ENCODE results near the gene PIEZO2. TPM values are rescaled to one million over a fixed set of nuclear protein-coding genes. Genes with fewer than 3 reads are reported as not detected.

The PIEZO2 gene
- total and polyA plus RNA-seq, 2 of the 8 experiments (the other 6 are each of a cell fraction or from before 2014, with no cell fraction given): 4.7 to 16.5 TPM

- H3K27me3 ChIP-seq (replicated peaks in 1 of 4; ENCODE audit: control insufficient read depth in 3 of 4, extremely low read depth in 1 of 4, insufficient read depth in 3 of 4, low read length in 3 of 4): no peaks in the 10 kb centered on the region
- H3K18ac ChIP-seq (ENCODE audit: extremely low read depth, low read length): no peak overlapping the region
- no peak overlapping the region for H2BK15ac ChIP-seq (ENCODE audit: low read length)
- no peak overlapping the region for H2BK120ac ChIP-seq (replicated peaks; ENCODE audit: low read depth, low read length)
- no peaks in the 10 kb centered on the region for H3K23me2 ChIP-seq (ENCODE audit: low read depth, low read length)
- no peak for FAIRE-seq
- H4K91ac ChIP-seq (replicated peaks; ENCODE audit: insufficient read length, low read length): no peak overlapping the region
- DNase-seq (ENCODE audit: low read depth in 1 of 2, low spot score in 2 of 2): no peak
- no peak overlapping the region for H4K5ac ChIP-seq (ENCODE audit: insufficient read length, low read depth, low read length)
- H4K8ac ChIP-seq (ENCODE audit: extremely low read depth, insufficient read depth, low read length): no peak overlapping the region
- no peak overlapping the region for H2BK5ac ChIP-seq (ENCODE audit: low read depth, low read length)
- no peak overlapping the region for H3K4me3 ChIP-seq (ENCODE audit: extremely low read depth in 1 of 4, insufficient read depth in 2 of 4, low read depth in 3 of 4, low read length in 4 of 4)
- H3K4me2 ChIP-seq (ENCODE audit: insufficient read depth in 1 of 2, low read depth in 2 of 2, low read length in 2 of 2): no peak overlapping the region
- no peaks in the 10 kb centered on the region for H4K20me1 ChIP-seq (replicated peaks in 1 of 2; ENCODE audit: control insufficient read depth in 1 of 2, insufficient read depth in 2 of 2, low read length in 2 of 2)
- ChIA-PET CTCF (ENCODE audit: partially characterized antibody) (no interaction called here), POLR2A (ENCODE audit: partially characterized antibody) (no interaction called here)
- no peak overlapping the region for H3K4ac ChIP-seq (replicated peaks; ENCODE audit: insufficient read length, low read depth, low read length)
- H3K4me1 ChIP-seq (replicated peaks in 1 of 4; ENCODE audit: control insufficient read depth in 3 of 4, insufficient read depth in 4 of 4, low read length in 3 of 4): no peaks in the 10 kb centered on the region
- H3K79me1 ChIP-seq (ENCODE audit: low read depth, low read length): no peaks in the 10 kb centered on the region
- no peak overlapping the region for H2AK5ac ChIP-seq (ENCODE audit: low read depth, low read length)
- H2BK20ac ChIP-seq (ENCODE audit: low read length): no peak overlapping the region
- H3K79me2 ChIP-seq (ENCODE audit: control insufficient read depth in 1 of 2, insufficient read depth in 2 of 2, low read length in 2 of 2): no peaks in the 10 kb centered on the region
- H3K36me3 ChIP-seq (ENCODE audit: control insufficient read depth in 2 of 4, insufficient read depth in 4 of 4, low read length in 3 of 4): peaks cover 0 to 4% (median 0%) of the 10 kb centered on the region in 4 experiments; a peak in 1 of 8 replicates
- no peak overlapping the region for H3K56ac ChIP-seq (replicated peaks; ENCODE audit: insufficient read length, low read depth, low read length)
- H2BK12ac ChIP-seq (ENCODE audit: low read depth, low read length): no peak overlapping the region
- 96% methylated on average over 5 of the region's 5 CpGs; no CpG with 5 or more reads in 1 of the 2 experiments for WGBS, 2 experiments (ENCODE audit: extremely low coverage in 1 of 2, insufficient coverage in 1 of 2, insufficient read length in 1 of 2, insufficient replicate concordance in 2 of 2, low coverage in 1 of 2, low lambda C conversion rate in 2 of 2, missing lambda C conversion rate in 1 of 2)
- H3K23ac ChIP-seq (ENCODE audit: insufficient read length): no peak overlapping the region
- H2AFZ ChIP-seq (ENCODE audit: low read length): no peak overlapping the region
- peaks cover 6 to 16% of the 10 kb centered on the region in 2 experiments for H3K9me3 ChIP-seq (ENCODE audit: insufficient read depth in 2 of 2, low read depth in 1 of 2, low read length in 1 of 2)
- H3K9ac ChIP-seq (replicated peaks in 1 of 4; ENCODE audit: extremely low read depth in 1 of 4, low read depth in 3 of 4, low read length in 3 of 4): no peak overlapping the region
- no peak for TF ChIP-seq ATF3 (IDR thresholded peaks at IDR 0.05; ENCODE audit: insufficient read depth, low read depth, low read length)
- no peak for TF ChIP-seq SP4 (IDR thresholded peaks at IDR 0.05; ENCODE audit: low read length)
- TF ChIP-seq YY1 (IDR thresholded peaks at IDR 0.05; ENCODE audit: low read depth, low read length): no peak
- TF ChIP-seq BCL11A (IDR thresholded peaks at IDR 0.05; ENCODE audit: low read depth in 2 of 2, low read length in 2 of 2): no peak
- TF ChIP-seq SRF (IDR thresholded peaks at IDR 0.05; ENCODE audit: low read depth, low read length): no peak
- TF ChIP-seq E2F6 (IDR thresholded peaks at IDR 0.05): no peak
- TF ChIP-seq CHD2 (IDR thresholded peaks at IDR 0.05; ENCODE audit: low read length): no peak
- no peak for TF ChIP-seq BACH1 (IDR thresholded peaks at IDR 0.05; ENCODE audit: low read length)
- TF ChIP-seq TBP (IDR thresholded peaks at IDR 0.05; ENCODE audit: low read depth, low read length): no peak
- no peak for TF ChIP-seq KDM1A (IDR thresholded peaks at IDR 0.05; ENCODE audit: borderline replicate concordance, low read length)
- TF ChIP-seq SIN3A (conservative IDR thresholded peaks at IDR 0.05 in 1 of 2, IDR thresholded peaks at IDR 0.05 in 1 of 2; ENCODE audit: low read depth in 1 of 2, low read length in 2 of 2): no peak
- no peak for TF ChIP-seq TEAD4 (IDR thresholded peaks at IDR 0.05; ENCODE audit: low read depth, low read length)
- TF ChIP-seq SP2 (IDR thresholded peaks at IDR 0.05; ENCODE audit: low read length): no peak
- H3K14ac ChIP-seq (ENCODE audit: insufficient read length): no peak overlapping the region
- no peak overlapping the region for H3K27ac ChIP-seq (ENCODE audit: low read depth, low read length)
These were observed 200.9 kb downstream of the PIEZO2 start for GRCh38 chr18:10948421-10948820.
